NCI-H345 (cell line): ENCODE measurements around the gene ATOX1.
"Not testable (repeated sequence)": the region's sequence is repeated elsewhere in the genome, so short reads cannot be mapped to it uniquely, and the experiment has no call there.

Source experiments
- DNase-seq: peaks from one replicate; lab custom pipeline; 2025; lab: John Stamatoyannopoulos, UW

The ATOX1 gene

GRCh38 chr5:151733358-151734063, 24.9 kb downstream of the ATOX1 start:
- no peak for DNase-seq

- DNase-seq, result no peak
Observed at GRCh38 chr5:151730381-151730780, 28.1 kb downstream of the ATOX1 start.

- DNase-seq, result not testable (repeated sequence)
Observed at GRCh38 chr5:151729597-151729996, 28.8 kb downstream of the ATOX1 start.

DNA sequence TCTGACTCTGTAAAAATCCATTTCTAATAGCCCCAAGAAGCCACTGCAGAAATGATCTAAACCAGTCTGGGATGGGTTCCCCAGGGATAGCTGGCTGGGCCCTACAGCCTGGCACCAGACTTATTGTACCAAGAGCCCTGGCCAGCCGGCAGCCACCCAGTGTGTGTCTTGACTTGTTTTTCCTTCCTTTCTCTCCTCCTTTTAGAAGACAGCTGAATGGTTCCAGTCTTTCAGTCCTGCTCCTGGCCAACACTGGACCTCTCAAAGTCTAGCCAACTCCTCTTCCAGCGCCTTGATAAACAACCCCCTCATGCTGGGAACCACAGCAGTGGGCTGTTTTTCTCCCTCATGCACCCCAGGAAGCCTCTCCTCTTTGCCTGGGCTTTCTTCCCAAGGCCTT, 34.1 kb downstream of the ATOX1 start:
- no peak for DNase-seq

DNA sequence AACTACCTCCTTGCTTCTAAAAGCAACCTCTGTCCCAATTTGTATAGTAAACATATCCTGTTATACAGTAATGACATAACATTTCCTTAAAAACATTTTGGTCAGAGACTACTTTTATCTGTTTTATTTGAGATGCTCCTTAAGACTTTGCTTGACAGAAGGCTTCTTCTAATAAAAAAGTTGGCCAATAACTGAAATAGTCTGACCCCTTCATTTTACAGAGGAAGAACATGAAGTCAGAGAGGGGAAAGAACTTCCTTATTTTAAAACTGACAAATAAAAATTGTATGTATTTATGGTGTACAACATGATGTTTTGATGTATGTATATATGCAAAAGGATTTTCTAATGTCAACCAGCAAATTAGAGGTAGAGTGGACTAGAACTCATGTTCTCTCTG, 35.9 kb downstream of the ATOX1 start:
- no peak for DNase-seq

- no peak for DNase-seq
Observed at GRCh38 chr5:151721812-151722391, 36.5 kb downstream of the ATOX1 start.

- no peak for DNase-seq
Observed at GRCh38 chr5:151721087-151721646, 37.3 kb downstream of the ATOX1 start.

GRCh38 chr5:151720215-151720614, 38.2 kb downstream of the ATOX1 start:
- no peak for DNase-seq

DNA sequence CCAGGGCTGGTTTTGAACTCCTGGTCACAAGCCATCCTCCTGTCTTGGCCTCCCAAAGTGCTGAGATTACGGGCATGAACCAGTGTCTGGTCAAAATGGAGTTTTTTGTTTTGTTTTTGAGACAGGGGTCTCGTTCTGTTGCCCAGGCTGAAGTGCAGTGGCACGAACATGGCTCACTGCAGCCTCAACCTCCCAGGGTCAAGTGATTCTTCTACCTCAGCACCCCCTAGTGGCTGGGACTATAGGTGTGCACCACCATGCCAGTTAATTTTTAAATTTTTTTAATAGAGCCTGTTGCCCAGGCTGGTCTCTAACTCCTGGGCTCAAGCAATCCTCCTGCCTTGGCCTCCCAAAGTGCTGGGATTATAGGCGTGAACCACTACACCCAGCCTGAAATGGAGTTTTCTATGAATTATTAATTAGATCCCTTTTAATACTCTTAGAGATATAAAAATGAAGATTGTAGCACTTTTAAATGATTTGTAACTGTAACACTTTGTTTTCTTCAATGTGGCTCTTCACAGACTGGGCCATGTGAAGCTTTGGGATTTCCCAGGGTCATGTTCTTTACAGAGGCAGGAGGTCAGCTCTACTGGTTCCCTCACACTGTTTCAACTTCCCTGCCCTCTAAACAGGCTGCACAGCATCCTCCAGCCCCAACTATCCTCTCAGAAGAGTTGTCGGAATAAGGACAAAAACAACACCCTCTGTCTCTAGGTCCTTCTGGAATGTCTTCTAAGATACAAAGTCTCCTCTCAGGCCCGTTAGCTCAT, 39.0 kb downstream of the ATOX1 start:
- no peak for DNase-seq

DNA sequence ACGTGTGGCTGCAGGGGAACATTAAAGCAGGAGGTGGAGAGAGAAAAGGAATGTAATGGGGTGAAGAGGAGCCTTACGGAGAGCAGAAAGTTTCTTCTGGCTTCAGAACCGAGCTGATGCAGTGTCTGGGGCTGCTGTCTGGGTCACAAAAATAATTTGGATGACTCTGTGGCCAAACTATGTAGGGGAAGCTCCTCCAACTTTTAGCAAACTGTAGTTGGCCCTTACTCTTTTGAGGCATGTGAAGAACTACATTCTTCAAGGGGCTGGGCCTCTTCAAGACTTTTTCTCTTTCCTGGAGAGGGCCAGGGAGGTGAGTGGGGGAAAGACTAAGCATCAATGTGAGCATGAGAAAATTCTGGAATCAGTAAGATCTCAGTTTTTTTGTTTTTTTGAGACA, 39.8 kb downstream of the ATOX1 start:
- DNase-seq, result no peak

- DNase-seq, result no peak
Observed at GRCh38 chr5:151718153-151718552, 40.3 kb downstream of the ATOX1 start.

GRCh38 chr5:151717416-151717815, 41.0 kb downstream of the ATOX1 start:
- DNase-seq, result no peak

- no peak for DNase-seq
Observed at GRCh38 chr5:151709109-151709735, 49.2 kb downstream of the ATOX1 start.

DNA sequence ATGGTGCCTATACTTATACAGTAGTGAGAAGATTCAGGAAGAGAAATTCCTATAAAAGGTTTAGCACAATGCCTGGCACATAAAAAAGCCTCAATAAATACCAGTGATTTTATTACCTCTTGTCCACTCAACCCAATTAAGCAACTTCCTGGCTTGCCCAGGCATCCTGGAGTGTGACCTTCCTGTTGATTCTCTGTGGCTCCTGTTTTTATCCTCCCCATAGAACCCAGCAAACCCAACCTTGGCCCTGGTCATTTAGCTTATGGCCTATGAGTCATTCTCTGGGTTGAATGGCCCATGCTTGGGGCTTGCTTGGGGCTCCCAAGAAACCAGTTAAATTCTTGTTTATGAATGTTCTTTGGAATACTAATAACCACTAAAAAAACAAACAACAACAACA, 50.3 kb downstream of the ATOX1 start:
- DNase-seq, result no peak

- DNase-seq, result no peak
Observed at GRCh38 chr5:151707567-151707966, 50.9 kb downstream of the ATOX1 start.

- no peak for DNase-seq
Observed at GRCh38 chr5:151706906-151707305, 51.5 kb downstream of the ATOX1 start.

GRCh38 chr5:151703780-151704179, 54.7 kb downstream of the ATOX1 start:
- DNase-seq, result no peak

GRCh38 chr5:151703227-151703626, 55.2 kb downstream of the ATOX1 start:
- DNase-seq, result no peak

DNA sequence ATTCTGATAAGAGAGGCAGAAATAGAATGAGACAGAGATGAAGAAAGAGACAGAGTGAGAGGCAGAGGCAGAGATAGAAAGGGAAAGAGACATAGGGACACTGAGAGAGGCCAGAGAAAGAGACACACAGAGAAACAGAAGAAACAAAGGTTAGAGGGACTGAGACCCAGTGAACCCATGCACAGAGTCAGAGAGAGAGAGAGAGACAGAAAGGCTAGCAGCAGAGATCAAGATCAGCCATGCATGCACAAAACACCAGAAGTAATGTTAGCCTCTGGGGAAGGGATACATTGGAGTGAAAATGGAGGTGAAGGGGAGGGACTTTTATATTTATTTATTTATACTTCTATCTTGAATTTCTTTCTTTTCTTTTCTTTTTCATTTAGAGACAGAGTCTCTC, 57.6 kb downstream of the ATOX1 start:
- DNase-seq, result no peak

GRCh38 chr5:151700296-151700695, 58.1 kb downstream of the ATOX1 start:
- DNase-seq, result no peak

- DNase-seq, result no peak
Observed at GRCh38 chr5:151699071-151699901, 59.1 kb downstream of the ATOX1 start.

DNA sequence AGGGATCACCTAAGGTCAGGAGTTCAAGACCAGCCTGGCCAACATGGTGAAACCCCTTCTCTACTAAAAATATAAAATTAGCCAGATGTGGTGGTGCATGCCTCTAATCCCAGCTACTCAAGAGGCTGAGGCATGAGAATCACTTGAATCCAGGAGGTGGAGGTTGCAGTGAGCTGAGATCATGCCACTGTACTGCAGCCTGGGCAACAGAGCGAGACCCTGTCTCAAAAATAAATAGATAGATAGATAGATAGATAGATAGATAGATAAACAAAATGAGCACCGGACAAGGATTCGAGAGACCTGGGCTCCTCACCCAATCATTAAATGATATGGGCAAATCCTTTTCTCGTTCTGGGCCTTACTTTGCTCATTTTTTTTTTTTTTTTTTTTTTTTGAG, 60.4 kb downstream of the ATOX1 start:
- not testable (repeated sequence) for DNase-seq
